ENCODE results near the gene RREB1.

DNA sequence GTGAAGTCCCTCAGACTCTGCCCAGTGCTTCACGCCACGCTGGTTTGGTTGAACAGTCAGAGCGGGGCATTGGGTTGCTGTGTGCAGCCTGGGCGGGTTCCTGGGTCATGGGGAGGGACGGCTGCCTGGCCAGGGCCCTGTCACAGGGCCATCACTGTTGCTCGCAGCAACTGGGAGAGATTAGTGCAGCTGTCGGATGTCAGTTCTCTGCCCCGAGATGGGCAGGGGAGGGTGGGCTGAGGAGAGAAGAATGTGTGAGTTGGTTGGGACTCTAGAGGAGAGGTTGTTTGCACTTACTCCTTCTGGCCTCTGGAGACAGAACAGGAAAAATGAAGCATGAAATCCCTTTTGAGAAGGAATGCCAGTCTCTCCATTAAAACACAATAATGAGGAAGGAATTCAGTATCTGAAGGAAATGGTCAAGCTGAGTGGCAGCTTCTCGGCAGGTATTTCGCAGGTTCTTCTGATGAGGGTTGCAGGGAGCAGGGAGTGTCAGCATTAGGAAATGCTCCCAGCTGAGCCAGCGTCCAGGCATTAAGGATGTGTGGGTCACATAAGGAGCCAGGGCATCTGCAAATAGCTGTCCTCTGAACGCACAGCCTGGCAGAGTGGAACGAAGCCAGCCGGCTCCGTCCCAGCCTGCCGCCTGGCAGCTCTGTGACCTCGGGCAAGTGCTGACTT, 109.3 kb downstream of the RREB1 start:
- TF ChIP-seq ZNF384 (IDR thresholded peaks at IDR 0.05) = no peak
- no peak for TF ChIP-seq FOXA1 (IDR thresholded peaks at IDR 0.05)
- TF ChIP-seq HDGF (IDR thresholded peaks at IDR 0.05; ENCODE audit: borderline replicate concordance) = no peak
- no peak for TF ChIP-seq TARDBP (IDR thresholded peaks at IDR 0.05)
- no peak for TF ChIP-seq CTBP1 (IDR thresholded peaks at IDR 0.05; ENCODE audit: borderline replicate concordance)
- TF ChIP-seq ELF4 (IDR thresholded peaks at IDR 0.05) = no peak
- no peak for TF ChIP-seq FOXM1 (IDR thresholded peaks at IDR 0.05; ENCODE audit: borderline replicate concordance)
- no peak for TF ChIP-seq SUZ12 (IDR thresholded peaks at IDR 0.05)
